ENCODE data around the gene NAA40.

The NAA40 gene

GRCh38 chr11:63986932-63987513, 48.2 kb downstream of the NAA40 start:
- no peak for DNase-seq (ENCODE audit: low read depth)

- no peak for DNase-seq (ENCODE audit: low read depth)
Observed at GRCh38 chr11:63991558-63991957, 52.8 kb downstream of the NAA40 start.

- DNase-seq (ENCODE audit: low read depth): no peak
Observed at GRCh38 chr11:63993100-63993499, 54.3 kb downstream of the NAA40 start.

- no peak for DNase-seq (ENCODE audit: low read depth)
Observed at GRCh38 chr11:63993993-63994392, 55.2 kb downstream of the NAA40 start.

- DNase-seq (ENCODE audit: low read depth): no peak
Observed at GRCh38 chr11:63996512-63996911, 57.7 kb downstream of the NAA40 start.

GRCh38 chr11:63997104-63997700, 58.4 kb downstream of the NAA40 start:
- no peak for DNase-seq (ENCODE audit: low read depth)

- DNase-seq (ENCODE audit: low read depth): no peak
Observed at GRCh38 chr11:63997801-63998337, 59.1 kb downstream of the NAA40 start.

GRCh38 chr11:63998558-63999348, 60.0 kb downstream of the NAA40 start:
- no peak for DNase-seq (ENCODE audit: low read depth)

- peak; percentile 49 for DNase-seq (ENCODE audit: low read depth)
Observed at GRCh38 chr11:63999349-64000025, 60.7 kb downstream of the NAA40 start.

GRCh38 chr11:64000026-64000739, 61.4 kb downstream of the NAA40 start:
- peak; percentile 63 for DNase-seq (ENCODE audit: low read depth)

GRCh38 chr11:64000740-64001483, 62.1 kb downstream of the NAA40 start:
- no peak for DNase-seq (ENCODE audit: low read depth)

- DNase-seq (ENCODE audit: low read depth): no peak
Observed at GRCh38 chr11:64001484-64002420, 63.0 kb downstream of the NAA40 start.

- no peak for DNase-seq (ENCODE audit: low read depth)
Observed at GRCh38 chr11:64003807-64004589, 65.2 kb downstream of the NAA40 start.

- DNase-seq (ENCODE audit: low read depth): no peak
Observed at GRCh38 chr11:64004590-64004984, 65.8 kb downstream of the NAA40 start.

GRCh38 chr11:64005691-64006090, 66.9 kb downstream of the NAA40 start:
- DNase-seq (ENCODE audit: low read depth): no peak

- no peak for DNase-seq (ENCODE audit: low read depth)
Observed at GRCh38 chr11:64006398-64006797, 67.6 kb downstream of the NAA40 start.

Measured in activated T-cell treated with anti-CD3 and anti-CD28 coated beads for 1 hour (primary cell).